GM19023 (cell line): Measurements from ENCODE around the gene ABCC1.
"Not testable (repeated sequence)": the region's sequence is repeated elsewhere in the genome, so short reads cannot be mapped to it uniquely, and the experiment has no call there.

Source experiments
- ATAC-seq: cut with Tn5 transposase; IDR thresholded peaks from one replicate; pipeline ENCODE4 v1.9.1; 2021; ENCODE audit warnings: mild to moderate bottlenecking, moderate library complexity; ENCODE audit not compliant: unreplicated experiment

The ABCC1 gene

GRCh38 chr16:15946257-15947044 is 3.0 kb upstream of the ABCC1 start:
- ATAC-seq = no peak

- no peak for ATAC-seq
Observed at GRCh38 chr16:15947983-15948509, 1.4 kb upstream of the ABCC1 start.

GRCh38 chr16:15948532-15949209 is 745 bp upstream of the ABCC1 start:
- ATAC-seq = peak; percentile 43

GRCh38 chr16:15950161-15950854 is 892 bp downstream of the ABCC1 start:
- ATAC-seq = no peak

- ATAC-seq = no peak
Observed at GRCh38 chr16:15950869-15951268, 1.5 kb downstream of the ABCC1 start.

GRCh38 chr16:15951852-15952251 is 2.4 kb downstream of the ABCC1 start:
- ATAC-seq = no peak

GRCh38 chr16:15952265-15952711 is 2.9 kb downstream of the ABCC1 start:
- ATAC-seq = no peak

- no peak for ATAC-seq
Observed at GRCh38 chr16:15953477-15953876, 4.1 kb downstream of the ABCC1 start.

GRCh38 chr16:15953929-15954813 is 4.8 kb downstream of the ABCC1 start:
- ATAC-seq = no peak

GRCh38 chr16:15954814-15955151 is 5.4 kb downstream of the ABCC1 start:
- ATAC-seq = no peak

- ATAC-seq = no peak
Observed at GRCh38 chr16:15955425-15955824, 6.0 kb downstream of the ABCC1 start.

GRCh38 chr16:15956106-15956505 is 6.7 kb downstream of the ABCC1 start:
- not testable (repeated sequence) for ATAC-seq

- ATAC-seq = no peak
Observed at GRCh38 chr16:15958703-15959348, 9.4 kb downstream of the ABCC1 start.

- no peak for ATAC-seq
Observed at GRCh38 chr16:15960124-15960971, 10.9 kb downstream of the ABCC1 start.

- ATAC-seq = no peak
Observed at GRCh38 chr16:15961060-15961511, 11.7 kb downstream of the ABCC1 start.

- no peak for ATAC-seq
Observed at GRCh38 chr16:15961571-15962090, 12.2 kb downstream of the ABCC1 start.

GRCh38 chr16:15963307-15963910 is 14.0 kb downstream of the ABCC1 start:
- no peak for ATAC-seq

GRCh38 chr16:15966420-15966819 is 17.0 kb downstream of the ABCC1 start:
- ATAC-seq = no peak
